RWPE2 (cell line): ENCODE data around the gene GRM3.

Experiments used
- ATAC-seq: fragments of 200-7000 bp; cut with Tn5 transposase; 3 replicates; pipeline ENCODE4 v1.9.1; 2021; ENCODE audit warnings: low read depth
- DNase-seq: peaks from one replicate; pipeline ENCODE4 v3.0.0-alpha.2; 2020; ENCODE audit warnings: low spot score
- H3K27ac ChIP-seq: fragments of 450-650 bp; 2 replicates; pipeline ENCODE4 v1.5.1; 2017; ENCODE audit warnings: mild to moderate bottlenecking; ENCODE audit not compliant: poor library complexity, severe bottlenecking
- H3K27me3 ChIP-seq: fragments of 250-450 bp; sonication (Bioruptor Pico); 2 replicates; pipeline ENCODE4 v1.5.1; 2021; ENCODE audit warnings: mild to moderate bottlenecking, moderate library complexity; ENCODE audit not compliant: insufficient read depth, poor library complexity, severe bottlenecking
- H3K36me3 ChIP-seq: fragments of 250-450 bp; sonication (Bioruptor Pico); 2 replicates; pipeline ENCODE4 v1.5.1; 2020; ENCODE audit warnings: low read depth, mild to moderate bottlenecking, moderate library complexity
- H3K4me1 ChIP-seq: fragments of 250-450 bp; sonication (Bioruptor Pico); 2 replicates; pipeline ENCODE4 v1.5.1; 2021; ENCODE audit warnings: mild to moderate bottlenecking, moderate library complexity; ENCODE audit not compliant: insufficient read depth, poor library complexity, severe bottlenecking
- H3K4me3 ChIP-seq: fragments of 250-450 bp; sonication (Bioruptor Pico); 2 replicates; pipeline ENCODE4 v1.5.1; 2021; ENCODE audit warnings: mild to moderate bottlenecking, moderate library complexity; ENCODE audit not compliant: severe bottlenecking
- H3K9me3 ChIP-seq: fragments of 250-450 bp; sonication (Bioruptor Pico); 2 replicates; pipeline ENCODE4 v1.5.1; 2021; ENCODE audit warnings: mild to moderate bottlenecking, moderate library complexity; ENCODE audit not compliant: severe bottlenecking
- TF ChIP-seq, protein P1 (sequence below): fragments of 450-650 bp; IDR thresholded peaks from one replicate; pipeline ENCODE4 v1.5.1; 2017; ENCODE audit warnings: mild to moderate bottlenecking, moderate library complexity; ENCODE audit not compliant: poor library complexity, severe bottlenecking

Gene GRM3

DNA sequence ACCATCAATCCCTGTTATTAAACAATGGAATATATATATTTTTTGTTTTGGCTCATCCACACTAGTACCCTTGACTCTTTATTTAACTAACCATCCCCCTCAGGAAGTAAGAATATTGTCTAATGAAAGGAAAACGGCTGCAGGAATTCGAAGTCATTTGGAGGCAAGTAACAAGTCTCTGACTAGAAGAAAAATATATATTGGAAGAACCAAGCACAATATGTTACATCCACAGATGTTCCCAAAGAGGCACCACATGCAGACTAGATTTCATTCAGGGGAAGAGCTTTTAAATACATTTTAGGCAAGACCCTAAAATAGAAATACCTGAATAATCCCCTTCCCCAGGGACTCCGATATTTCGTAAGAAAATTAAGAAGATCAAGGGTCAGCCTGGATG, 104.5 kb downstream of the GRM3 start:
- no peak overlapping the region for H3K27ac ChIP-seq
- H3K36me3 ChIP-seq, result no peaks in the 10 kb centered on the region
- no peak for DNase-seq
- H3K27me3 ChIP-seq, result no peaks in the 10 kb centered on the region
- no peaks in the 10 kb centered on the region for H3K4me1 ChIP-seq
- H3K9me3 ChIP-seq, result no peaks in the 10 kb centered on the region
- TF ChIP-seq, protein P1, sequence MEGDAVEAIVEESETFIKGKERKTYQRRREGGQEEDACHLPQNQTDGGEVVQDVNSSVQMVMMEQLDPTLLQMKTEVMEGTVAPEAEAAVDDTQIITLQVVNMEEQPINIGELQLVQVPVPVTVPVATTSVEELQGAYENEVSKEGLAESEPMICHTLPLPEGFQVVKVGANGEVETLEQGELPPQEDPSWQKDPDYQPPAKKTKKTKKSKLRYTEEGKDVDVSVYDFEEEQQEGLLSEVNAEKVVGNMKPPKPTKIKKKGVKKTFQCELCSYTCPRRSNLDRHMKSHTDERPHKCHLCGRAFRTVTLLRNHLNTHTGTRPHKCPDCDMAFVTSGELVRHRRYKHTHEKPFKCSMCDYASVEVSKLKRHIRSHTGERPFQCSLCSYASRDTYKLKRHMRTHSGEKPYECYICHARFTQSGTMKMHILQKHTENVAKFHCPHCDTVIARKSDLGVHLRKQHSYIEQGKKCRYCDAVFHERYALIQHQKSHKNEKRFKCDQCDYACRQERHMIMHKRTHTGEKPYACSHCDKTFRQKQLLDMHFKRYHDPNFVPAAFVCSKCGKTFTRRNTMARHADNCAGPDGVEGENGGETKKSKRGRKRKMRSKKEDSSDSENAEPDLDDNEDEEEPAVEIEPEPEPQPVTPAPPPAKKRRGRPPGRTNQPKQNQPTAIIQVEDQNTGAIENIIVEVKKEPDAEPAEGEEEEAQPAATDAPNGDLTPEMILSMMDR, result no peak
- no peak for ATAC-seq
- H3K4me3 ChIP-seq, result no peak overlapping the region

DNA sequence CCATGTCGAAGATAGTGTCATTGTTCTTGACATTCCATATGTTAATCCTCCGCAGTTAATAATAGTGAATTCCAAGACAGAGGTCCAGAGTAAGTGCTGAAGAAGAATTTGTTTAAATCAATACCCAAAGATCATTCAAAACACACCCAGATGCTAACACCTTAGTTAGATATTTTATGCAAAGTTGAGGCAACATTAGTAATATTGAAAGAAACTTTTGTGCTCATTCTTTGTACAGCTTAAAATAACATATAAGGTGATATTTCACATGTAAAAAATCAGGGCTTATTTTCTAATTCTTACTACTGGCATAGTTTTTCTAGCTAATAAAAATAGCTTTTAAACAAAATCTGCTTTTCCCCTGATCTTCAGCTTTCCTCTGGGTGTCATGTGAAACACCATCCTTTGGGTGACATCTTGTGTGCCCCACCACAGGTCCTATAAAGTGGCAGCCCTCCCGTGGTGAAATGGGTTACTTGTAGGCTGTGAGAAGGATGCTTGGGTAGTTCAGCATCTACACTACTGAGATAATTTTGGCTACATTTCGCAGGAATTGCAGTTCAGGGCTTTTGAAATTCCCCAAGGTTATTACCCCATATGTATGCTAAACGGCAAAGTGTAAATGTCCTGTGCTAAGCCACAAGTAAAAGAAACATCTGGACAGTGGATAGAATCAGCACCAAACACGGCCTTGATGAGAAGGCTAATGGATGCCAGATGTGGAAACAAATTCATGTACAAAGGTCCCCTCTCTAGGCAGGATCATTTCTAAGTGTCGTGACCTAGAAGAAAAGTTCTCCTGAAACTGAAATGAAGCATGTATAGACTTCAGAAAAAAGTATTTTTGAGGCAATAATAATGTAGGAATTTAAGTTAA, 105.4 kb downstream of the GRM3 start:
- TF ChIP-seq, protein P1, result no peak
- H3K27me3 ChIP-seq, result no peaks in the 10 kb centered on the region
- H3K4me3 ChIP-seq, result no peak overlapping the region
- no peaks in the 10 kb centered on the region for H3K36me3 ChIP-seq
- no peak for DNase-seq
- H3K27ac ChIP-seq, result no peak overlapping the region
- H3K9me3 ChIP-seq, result no peaks in the 10 kb centered on the region
- no peaks in the 10 kb centered on the region for H3K4me1 ChIP-seq
- no peak for ATAC-seq

DNA sequence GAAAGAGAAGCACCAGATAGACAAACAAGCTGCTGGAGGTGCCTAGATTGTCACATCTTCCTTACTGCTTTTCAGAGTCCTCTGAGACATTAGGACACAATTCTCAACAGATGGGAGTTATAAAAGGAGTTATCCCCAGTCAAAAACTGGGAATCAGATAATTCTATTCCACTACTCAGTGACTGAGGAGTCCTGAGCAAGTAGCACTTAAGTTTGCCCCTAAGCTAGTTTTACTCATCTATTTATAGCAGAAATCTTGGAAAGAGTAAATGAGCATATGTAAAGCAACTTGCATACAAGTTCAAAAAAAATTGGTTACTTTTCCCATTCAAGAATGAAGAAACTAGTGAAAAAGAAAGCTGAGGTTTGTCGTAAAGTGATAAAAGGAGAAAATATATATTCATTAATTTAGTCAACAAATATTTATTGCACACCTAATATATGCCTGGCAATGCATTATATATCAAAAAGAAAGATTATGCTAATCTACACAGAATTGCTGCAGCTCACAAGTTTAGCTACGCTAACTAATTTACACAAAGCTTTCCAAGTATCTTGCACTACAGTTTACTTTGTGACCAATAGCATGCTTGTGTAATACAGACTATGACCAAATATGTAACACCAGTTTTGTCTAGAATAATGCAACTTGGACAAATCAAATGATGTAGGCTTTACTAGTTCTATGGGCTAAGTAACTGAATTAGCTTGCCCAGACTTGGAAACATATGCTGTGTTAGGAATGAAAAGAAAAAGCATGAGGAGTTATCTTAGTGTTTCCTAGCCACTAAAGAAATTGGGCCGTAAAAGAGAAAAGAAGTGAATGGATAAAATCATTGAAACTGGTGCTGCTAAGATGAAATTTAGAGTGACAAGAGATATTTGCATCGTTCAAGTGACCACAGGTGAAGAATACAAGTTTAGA, 106.3 kb downstream of the GRM3 start:
- Histone ChIP-seq H3K9me3 (no peaks in the 10 kb centered on the region), H3K4me1 (no peaks in the 10 kb centered on the region), H3K4me3 (no peak overlapping the region), H3K36me3 (no peaks in the 10 kb centered on the region), H3K27me3 (no peaks in the 10 kb centered on the region), H3K27ac (no peak overlapping the region)
- ATAC-seq, result no peak
- DNase-seq, result no peak
- TF ChIP-seq, protein P1, result no peak

DNA sequence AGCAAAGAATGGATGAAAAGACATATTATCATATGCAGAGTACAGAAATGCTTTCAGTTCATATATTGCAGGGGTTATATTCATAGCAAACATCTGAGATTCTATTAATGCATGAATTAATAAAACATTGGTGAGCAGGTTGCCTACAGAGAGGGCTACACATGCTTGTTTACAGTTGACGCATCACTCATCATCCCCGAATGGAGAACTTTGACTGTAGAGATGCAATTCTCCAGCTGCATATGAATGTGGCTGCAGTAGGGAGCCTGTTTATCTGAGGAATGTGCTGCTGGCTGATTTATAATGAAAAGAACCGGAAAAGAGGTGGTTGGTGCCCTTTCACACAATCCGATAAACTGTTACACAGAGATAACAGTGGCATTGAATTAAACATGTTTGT, 116.5 kb downstream of the GRM3 start:
- H3K27ac ChIP-seq, result no peak overlapping the region
- TF ChIP-seq, protein P1, result no peak
- DNase-seq, result no peak
- H3K27me3 ChIP-seq, result peaks cover 9% of the 10 kb centered on the region
- H3K9me3 ChIP-seq, result no peaks in the 10 kb centered on the region
- H3K36me3 ChIP-seq, result no peaks in the 10 kb centered on the region
- no peaks in the 10 kb centered on the region for H3K4me1 ChIP-seq
- no peak for ATAC-seq
- no peak overlapping the region for H3K4me3 ChIP-seq
